ENCODE measurements around the gene OTOGL. TPM values are rescaled to one million over a fixed set of nuclear protein-coding genes. Genes with fewer than 3 reads are reported as not detected.

Gene OTOGL
- total and polyA plus RNA-seq, 9 donors = 0.05 to 0.26 (median 0.12) TPM; not detected in 2

DNA sequence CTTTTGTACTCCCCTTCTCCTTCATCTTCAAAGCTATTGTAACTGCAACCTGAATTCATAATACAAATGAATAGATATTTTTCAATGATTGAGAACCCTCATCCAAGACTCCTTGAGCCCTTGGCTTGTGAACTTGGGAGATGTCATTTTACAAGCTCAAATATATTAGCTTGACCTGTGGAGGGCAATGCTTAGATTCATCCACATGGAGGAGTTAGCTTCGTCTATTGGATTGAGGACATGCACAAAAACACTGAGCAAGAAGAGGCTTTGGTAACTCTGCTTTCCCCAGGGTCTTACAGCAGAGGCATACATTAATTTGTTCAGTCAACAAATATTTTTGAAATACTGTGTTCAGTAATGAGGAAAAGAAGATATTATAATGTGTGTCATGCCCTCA is 101.1 kb downstream of the OTOGL start:
- Histone ChIP-seq H3K4me1 (ENCODE audit: insufficient read depth) (no peaks in the 10 kb centered on the region), H3K4me3 (no peak overlapping the region), H3K27me3 (no peaks in the 10 kb centered on the region), H3K36me3 (no peaks in the 10 kb centered on the region), H3K9me3 (no peaks in the 10 kb centered on the region), H3K27ac (no peak overlapping the region)
- 72 to 86% (median 78%) methylated on average over 1 of the region's 1 CpG for WGBS, 3 donors
- intact Hi-C loops (cut with DNase I) = no loop called here
- DNase-seq = no peak
- no peak for TF ChIP-seq EP300 (IDR thresholded peaks at IDR 0.05)
- TF ChIP-seq, protein P1, sequence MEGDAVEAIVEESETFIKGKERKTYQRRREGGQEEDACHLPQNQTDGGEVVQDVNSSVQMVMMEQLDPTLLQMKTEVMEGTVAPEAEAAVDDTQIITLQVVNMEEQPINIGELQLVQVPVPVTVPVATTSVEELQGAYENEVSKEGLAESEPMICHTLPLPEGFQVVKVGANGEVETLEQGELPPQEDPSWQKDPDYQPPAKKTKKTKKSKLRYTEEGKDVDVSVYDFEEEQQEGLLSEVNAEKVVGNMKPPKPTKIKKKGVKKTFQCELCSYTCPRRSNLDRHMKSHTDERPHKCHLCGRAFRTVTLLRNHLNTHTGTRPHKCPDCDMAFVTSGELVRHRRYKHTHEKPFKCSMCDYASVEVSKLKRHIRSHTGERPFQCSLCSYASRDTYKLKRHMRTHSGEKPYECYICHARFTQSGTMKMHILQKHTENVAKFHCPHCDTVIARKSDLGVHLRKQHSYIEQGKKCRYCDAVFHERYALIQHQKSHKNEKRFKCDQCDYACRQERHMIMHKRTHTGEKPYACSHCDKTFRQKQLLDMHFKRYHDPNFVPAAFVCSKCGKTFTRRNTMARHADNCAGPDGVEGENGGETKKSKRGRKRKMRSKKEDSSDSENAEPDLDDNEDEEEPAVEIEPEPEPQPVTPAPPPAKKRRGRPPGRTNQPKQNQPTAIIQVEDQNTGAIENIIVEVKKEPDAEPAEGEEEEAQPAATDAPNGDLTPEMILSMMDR (IDR thresholded peaks at IDR 0.05) = no peak
- TF ChIP-seq POLR2A (IDR thresholded peaks at IDR 0.05) = no peak

DNA sequence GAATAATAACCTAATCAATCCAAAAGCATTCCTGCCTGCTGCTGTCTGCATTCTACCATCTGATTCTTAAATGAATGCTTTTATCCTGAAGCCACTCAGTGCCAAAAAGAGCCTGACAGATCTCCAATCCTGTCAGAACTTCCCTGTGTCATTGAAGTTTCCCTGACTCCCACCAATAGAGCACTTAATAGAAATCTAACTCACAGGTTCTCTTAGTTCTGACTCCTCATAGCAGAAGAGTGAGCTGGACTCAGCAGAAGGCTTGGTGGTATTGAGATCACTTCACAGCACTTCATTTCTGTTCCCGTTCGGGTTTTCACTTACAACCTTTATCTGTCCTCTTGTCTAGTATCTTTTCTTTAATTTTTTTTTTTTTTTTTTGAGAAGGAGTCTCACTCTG is 102.6 kb downstream of the OTOGL start:
- TF ChIP-seq POLR2A (IDR thresholded peaks at IDR 0.05) (no peak), EP300 (IDR thresholded peaks at IDR 0.05) (no peak)
- TF ChIP-seq, protein P1 (IDR thresholded peaks at IDR 0.05) = no peak
- Histone ChIP-seq H3K9me3 (no peaks in the 10 kb centered on the region), H3K4me3 (no peak overlapping the region), H3K27me3 (no peaks in the 10 kb centered on the region), H3K36me3 (no peaks in the 10 kb centered on the region), H3K27ac (no peak overlapping the region), H3K4me1 (ENCODE audit: insufficient read depth) (no peaks in the 10 kb centered on the region)
- 91 to 95% (median 93%) methylated on average over 2 of the region's 2 CpGs for WGBS, 3 donors
- intact Hi-C loops (cut with DNase I) = no loop called here
- DNase-seq = no peak

DNA sequence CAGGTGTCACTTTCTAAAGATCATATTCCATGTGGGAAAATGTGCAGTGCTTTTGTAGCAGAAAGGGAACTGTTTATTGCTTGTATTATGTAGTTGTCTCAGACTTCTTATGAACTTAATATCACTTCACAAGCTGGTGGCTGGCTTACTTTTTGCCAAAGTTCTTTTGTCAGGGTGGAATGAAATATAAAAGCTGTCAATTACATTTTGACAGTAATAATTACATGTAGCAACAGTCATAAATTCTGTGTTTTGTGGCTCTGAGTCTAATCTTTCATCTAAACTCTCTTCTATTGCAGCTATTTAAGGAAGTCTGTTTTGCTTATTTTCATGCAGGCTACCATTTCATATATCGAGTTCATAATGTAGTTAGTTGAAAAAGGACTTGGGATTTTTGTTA is 106.6 kb downstream of the OTOGL start:
- no peak for TF ChIP-seq POLR2A (IDR thresholded peaks at IDR 0.05)
- TF ChIP-seq, protein P1 (IDR thresholded peaks at IDR 0.05) = no peak
- no peak for TF ChIP-seq EP300 (IDR thresholded peaks at IDR 0.05)
- intact Hi-C loops (cut with DNase I) = no loop called here
- no peaks in the 10 kb centered on the region for H3K4me1 ChIP-seq (ENCODE audit: insufficient read depth)
- no peaks in the 10 kb centered on the region for H3K36me3 ChIP-seq
- no peak overlapping the region for H3K4me3 ChIP-seq
- H3K27ac ChIP-seq = no peak overlapping the region
- no peaks in the 10 kb centered on the region for H3K27me3 ChIP-seq
- H3K9me3 ChIP-seq = no peaks in the 10 kb centered on the region
- DNase-seq = no peak
- 50 to 71% (median 56%) methylated on average over 1 of the region's 1 CpG for WGBS, 3 donors

DNA sequence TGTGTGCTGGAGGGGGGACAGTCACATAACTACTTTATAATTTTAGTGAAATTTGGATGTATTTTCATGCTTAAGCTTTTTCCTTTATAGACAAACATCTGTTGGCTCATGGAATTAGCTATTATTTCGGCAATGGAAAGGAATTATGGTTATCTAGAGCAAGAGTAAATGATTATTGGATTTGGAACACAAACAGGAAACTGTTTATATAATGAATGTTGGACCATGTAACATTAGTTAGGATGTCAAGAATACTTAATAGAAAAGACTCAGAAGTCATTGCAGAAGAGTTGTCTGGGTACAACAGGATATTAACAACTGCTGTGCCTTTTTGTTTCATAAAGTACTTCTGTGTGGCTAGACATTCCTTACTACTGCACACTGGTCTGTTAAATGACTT is 108.7 kb downstream of the OTOGL start:
- Histone ChIP-seq H3K27me3 (no peaks in the 10 kb centered on the region), H3K4me1 (ENCODE audit: insufficient read depth) (no peaks in the 10 kb centered on the region), H3K36me3 (no peaks in the 10 kb centered on the region), H3K27ac (no peak overlapping the region), H3K9me3 (no peaks in the 10 kb centered on the region), H3K4me3 (no peak overlapping the region)
- 54 to 61% (median 57%) methylated on average over 1 of the region's 1 CpG for WGBS, 3 donors
- DNase-seq = no peak
- intact Hi-C loops (cut with DNase I) = no loop called here
- TF ChIP-seq EP300 (IDR thresholded peaks at IDR 0.05) (no peak), POLR2A (IDR thresholded peaks at IDR 0.05) (no peak)
- TF ChIP-seq, protein P1 (IDR thresholded peaks at IDR 0.05) = no peak

DNA sequence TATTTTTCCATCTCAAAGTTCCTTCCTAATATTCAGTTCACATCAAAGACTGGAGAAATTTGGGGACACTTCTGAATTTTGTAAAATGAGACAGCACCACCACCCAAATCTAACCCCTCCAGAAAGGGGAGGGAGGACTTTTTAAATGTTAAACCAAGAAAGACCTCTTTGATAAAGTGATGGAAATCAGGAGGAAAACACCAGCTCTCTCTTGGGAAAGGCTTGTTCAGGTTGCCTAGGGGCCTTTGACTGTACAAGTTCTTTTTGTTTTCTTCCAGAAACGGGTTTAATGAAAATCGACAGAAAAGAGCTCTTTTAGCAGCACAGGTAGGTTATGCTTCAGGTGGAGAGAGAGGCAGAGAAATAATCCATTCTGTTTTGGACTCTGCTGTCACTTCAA is 112.3 kb downstream of the OTOGL start:
- no peak for DNase-seq
- Histone ChIP-seq H3K36me3 (no peaks in the 10 kb centered on the region), H3K4me3 (no peak overlapping the region), H3K27ac (no peak overlapping the region), H3K4me1 (ENCODE audit: insufficient read depth) (no peaks in the 10 kb centered on the region), H3K9me3 (no peaks in the 10 kb centered on the region), H3K27me3 (no peaks in the 10 kb centered on the region)
- intact Hi-C loops (cut with DNase I) = no loop called here
- TF ChIP-seq, protein P1 (IDR thresholded peaks at IDR 0.05) = no peak
- no peak for TF ChIP-seq EP300 (IDR thresholded peaks at IDR 0.05)
- no peak for TF ChIP-seq POLR2A (IDR thresholded peaks at IDR 0.05)
- WGBS, 3 donors = 81 to 92% (median 81%) methylated on average over 2 of the region's 2 CpGs

Data from ovary (tissue), 9 donors.